Naive thymus-derived CD4-positive, alpha-beta T cell (primary cell): ENCODE measurements around the gene KIF16B. TPM values are rescaled to one million over a fixed set of nuclear protein-coding genes. Genes with fewer than 3 reads are reported as not detected.
A peak's percentile ranks its signal among the peaks of the same experiment; 100 is the strongest.

Experiments
- ATAC-seq: fragments of 150-1000 bp; cut with Tn5 transposase; 2 replicates; pipeline ENCODE4 v1.10.0; 2021; ENCODE audit warnings: mild to moderate bottlenecking, moderate library complexity
- CTCF ChIA-PET: fragments of 350-600 bp; sonication (Branson Sonifier 250); formaldehyde crosslinking; loops from one replicate; lab custom pipeline; 2021; ENCODE audit warnings: antibody characterized with exemption; lab: Charles Lee
- POLR2A ChIA-PET: fragments of 350-600 bp; sonication (Branson Sonifier 250); formaldehyde crosslinking; loops from one replicate; lab custom pipeline; 2021; ENCODE audit warnings: antibody characterized with exemption, inconsistent platforms; lab: Charles Lee
- DNase-seq, 9 donors: peaks; one replicate each; pipeline versions ENCODE4 v3.0.0 to v3.0.0-alpha.2; 2020 to 2022; ENCODE audit warnings: mixed read lengths in 1 of 9
- H3K27ac ChIP-seq: one replicate; pipeline ENCODE4 v1.7.0; 2013; ENCODE audit warnings: mild to moderate bottlenecking, low read depth, low read length, moderate library complexity
- H3K27me3 ChIP-seq, 2 donors: one replicate each; pipeline ENCODE4 v1.7.0; 2013; ENCODE audit warnings: low read length in 2 of 2, mild to moderate bottlenecking in 2 of 2, moderate library complexity in 2 of 2; ENCODE audit not compliant: control insufficient read depth in 2 of 2, insufficient read depth in 2 of 2
- H3K36me3 ChIP-seq, 3 experiments: 1 replicate in 2 of 3; 2 replicates in 1 of 3; pipeline ENCODE4 v1.7.0; 2013; ENCODE audit warnings: low read length in 3 of 3, mild to moderate bottlenecking in 3 of 3, moderate library complexity in 1 of 3; ENCODE audit not compliant: insufficient read depth in 3 of 3, control insufficient read depth in 2 of 3
- H3K4me1 ChIP-seq, 2 donors: one replicate each; pipeline ENCODE4 v1.7.0; 2013; ENCODE audit warnings: low read length in 2 of 2, mild to moderate bottlenecking in 2 of 2, moderate library complexity in 1 of 2; ENCODE audit not compliant: control insufficient read depth in 2 of 2, insufficient read depth in 2 of 2
- H3K4me3 ChIP-seq: 2 replicates; pipeline ENCODE4 v1.7.0; 2013; ENCODE audit warnings: mild to moderate bottlenecking, low read length
- H3K9me3 ChIP-seq, 3 experiments: 1 replicate in 2 of 3; 2 replicates in 1 of 3; pipeline ENCODE4 v1.7.0; 2013; ENCODE audit warnings: low read length in 3 of 3; ENCODE audit not compliant: control insufficient read depth in 2 of 3
- H3K27ac Mint-ChIP-seq, 9 donors: one replicate each; pipeline ENCODE4 v1.8.0; 2020 to 2022; ENCODE audit warnings: mixed read lengths in 9 of 9, mild to moderate bottlenecking in 8 of 9, moderate library complexity in 5 of 9, inconsistent platforms in 2 of 9
- H3K27me3 Mint-ChIP-seq, 5 donors: one replicate each; pipeline ENCODE4 v1.8.0; 2021 to 2022; ENCODE audit warnings: mixed read lengths in 5 of 5, mild to moderate bottlenecking in 1 of 5
- H3K36me3 Mint-ChIP-seq, 5 donors: one replicate each; pipeline ENCODE4 v1.8.0; 2020 to 2022; ENCODE audit warnings: mixed read lengths in 5 of 5, mild to moderate bottlenecking in 3 of 5, inconsistent platforms in 1 of 5
- H3K4me1 Mint-ChIP-seq, 7 donors: one replicate each; pipeline ENCODE4 v1.8.0; 2020 to 2022; ENCODE audit warnings: mixed read lengths in 7 of 7, mild to moderate bottlenecking in 3 of 7, inconsistent platforms in 1 of 7
- H3K4me3 Mint-ChIP-seq, 10 donors: one replicate each; pipeline ENCODE4 v1.8.0; 2020 to 2022; ENCODE audit warnings: mild to moderate bottlenecking in 10 of 10, mixed read lengths in 10 of 10, moderate library complexity in 6 of 10, inconsistent platforms in 2 of 10
- H3K9me3 Mint-ChIP-seq, 11 donors: one replicate each; pipeline ENCODE4 v1.8.0; 2020 to 2022; ENCODE audit warnings: mixed read lengths in 11 of 11, mild to moderate bottlenecking in 4 of 11, inconsistent platforms in 1 of 11, moderate library complexity in 1 of 11
- intact Hi-C, 2 donors: fragments of 100-400 bp; cut with micrococcal nuclease; formaldehyde crosslinking; loops; one replicate each; pipeline ENCODE4 v1.15.1; 2023
- polyA plus RNA-seq, 2 donors: library from polyadenylated mRNA; unstranded; fragments of 300-500 nt; fragmentation: Illumina TruSeq; gene quantifications; one replicate each; pipeline ENCODE4 v1.2.3, GENCODE V29; 2021
- total RNA-seq, 6 experiments: library from RNA in 5 of 6; stranded (reverse) in 5 of 6; gene quantifications; 1 replicate in 5 of 6; 2 replicates in 1 of 6; pipeline ENCODE4 v1.2.3 and lab custom pipeline; 2021 to 2026

Gene KIF16B
- total and polyA plus RNA-seq, 7 experiments from 2014 or later: 6.0 to 13.7 (median 10.3) TPM

- Mint-ChIP-seq H3K36me3 (peaks cover 0 to 39% (median 10%) of the 10 kb centered on the region in 5 donors), H3K4me1 (peaks cover 0 to 12% (median 3%) of the 10 kb centered on the region in 7 donors), H3K4me3 (no peak overlapping the region), H3K9me3 (no peaks in the 10 kb centered on the region), H3K27me3 (no peaks in the 10 kb centered on the region), H3K27ac (no peak overlapping the region)
- Histone ChIP-seq H3K36me3 (peaks cover 0 to 7% (median 0%) of the 10 kb centered on the region in 3 experiments), H3K4me3 (no peak overlapping the region), H3K27ac (no peak overlapping the region), H3K9me3 (no peaks in the 10 kb centered on the region), H3K27me3 (no peaks in the 10 kb centered on the region), H3K4me1 (no peaks in the 10 kb centered on the region)
- DNase-seq (no peak), ATAC-seq (no peak)
- intact Hi-C loops: no loop called here
- CTCF ChIA-PET: no interaction called here
- POLR2A ChIA-PET: no interaction called here
Measured at GRCh38 chr20:16515046-16515445, 58.2 kb downstream of the KIF16B start.

DNA sequence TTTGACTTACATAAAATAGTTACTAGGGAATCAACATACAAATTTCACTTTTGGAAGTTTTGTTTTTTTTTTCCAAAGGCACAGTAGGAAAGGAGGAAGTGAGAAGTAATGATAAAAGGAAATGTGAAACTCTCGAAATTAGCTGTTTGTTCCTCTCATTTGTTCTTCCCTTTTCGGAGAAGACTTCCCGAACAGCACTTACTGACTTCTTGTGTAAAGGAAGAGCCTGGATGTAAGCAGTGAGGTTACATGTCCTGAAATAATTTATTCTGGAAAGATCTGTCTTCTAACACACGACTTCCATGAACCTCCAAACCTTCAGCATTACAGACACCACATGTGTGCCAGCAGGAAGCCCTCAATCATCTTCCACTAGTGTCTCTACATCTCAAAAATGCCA is 59.1 kb downstream of the KIF16B start:
- Histone ChIP-seq H3K9me3 (no peaks in the 10 kb centered on the region), H3K4me3 (no peak overlapping the region), H3K4me1 (no peaks in the 10 kb centered on the region), H3K36me3 (peaks cover 0 to 7% (median 0%) of the 10 kb centered on the region in 3 experiments), H3K27ac (no peak overlapping the region), H3K27me3 (no peaks in the 10 kb centered on the region)
- H3K4me1 Mint-ChIP-seq: peaks cover 0 to 8% (median 3%) of the 10 kb centered on the region in 7 donors
- no peak overlapping the region for H3K27ac Mint-ChIP-seq
- H3K27me3 Mint-ChIP-seq: no peaks in the 10 kb centered on the region
- DNase-seq (no peak), ATAC-seq (no peak)
- H3K4me3 Mint-ChIP-seq: no peak overlapping the region
- ChIA-PET POLR2A (no interaction called here), CTCF (no interaction called here)
- H3K36me3 Mint-ChIP-seq: peaks cover 0 to 42% (median 12%) of the 10 kb centered on the region in 5 donors
- intact Hi-C loops: no loop called here
- no peaks in the 10 kb centered on the region for H3K9me3 Mint-ChIP-seq

GRCh38 chr20:16505894-16506293 is 67.4 kb downstream of the KIF16B start:
- Histone ChIP-seq H3K9me3 (no peaks in the 10 kb centered on the region), H3K36me3 (peaks cover 0 to 30% (median 7%) of the 10 kb centered on the region in 3 experiments), H3K4me3 (no peak overlapping the region), H3K4me1 (no peaks in the 10 kb centered on the region), H3K27me3 (no peaks in the 10 kb centered on the region), H3K27ac (no peak overlapping the region)
- CTCF ChIA-PET: no interaction called here
- intact Hi-C loops: no loop called here
- Mint-ChIP-seq H3K4me3 (no peak overlapping the region), H3K27ac (no peak overlapping the region), H3K9me3 (no peaks in the 10 kb centered on the region), H3K27me3 (no peaks in the 10 kb centered on the region), H3K4me1 (peaks cover 0 to 5% (median 0%) of the 10 kb centered on the region in 7 donors), H3K36me3 (peaks cover 8 to 66% (median 52%) of the 10 kb centered on the region in 5 donors)
- DNase-seq (no peak), ATAC-seq (no peak)
- POLR2A ChIA-PET: no interaction called here

DNA sequence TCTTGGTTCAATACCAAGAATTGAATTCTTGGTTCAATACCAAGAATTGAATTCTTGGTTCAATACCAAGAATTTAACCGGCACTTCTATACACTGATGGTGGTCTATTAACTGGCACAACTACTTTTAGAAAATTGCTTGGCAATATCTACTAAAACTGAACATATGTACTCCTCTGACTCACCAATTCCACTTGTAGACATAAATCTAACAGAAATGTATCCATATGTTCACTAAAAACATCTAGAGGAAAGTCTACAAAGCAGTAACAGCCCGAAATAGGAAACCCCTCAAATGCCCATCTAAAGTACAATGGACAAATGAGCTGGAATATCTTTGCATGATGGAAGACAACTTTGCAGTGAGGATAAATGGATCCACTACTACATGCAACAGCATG is 71.9 kb downstream of the KIF16B start:
- DNase-seq (no peak), ATAC-seq (no peak)
- peaks cover 0 to 17% (median 7%) of the 10 kb centered on the region in 3 experiments for H3K36me3 ChIP-seq
- peak overlapping the region in 1 of 10 donors; percentile 29 for H3K4me3 Mint-ChIP-seq
- ChIA-PET CTCF (no interaction called here), POLR2A (no interaction called here)
- H3K4me1 Mint-ChIP-seq: peaks cover 0 to 13% (median 0%) of the 10 kb centered on the region in 7 donors
- no peaks in the 10 kb centered on the region for H3K9me3 ChIP-seq
- no peaks in the 10 kb centered on the region for H3K9me3 Mint-ChIP-seq
- H3K27me3 ChIP-seq: no peaks in the 10 kb centered on the region
- H3K27ac Mint-ChIP-seq: peak overlapping the region in 1 of 9 donors; percentile 51
- H3K27me3 Mint-ChIP-seq: no peaks in the 10 kb centered on the region
- H3K27ac ChIP-seq: no peak overlapping the region
- H3K4me1 ChIP-seq: no peaks in the 10 kb centered on the region
- intact Hi-C loops: no loop called here
- no peak overlapping the region for H3K4me3 ChIP-seq
- H3K36me3 Mint-ChIP-seq: peaks cover 15 to 74% (median 53%) of the 10 kb centered on the region in 5 donors

DNA sequence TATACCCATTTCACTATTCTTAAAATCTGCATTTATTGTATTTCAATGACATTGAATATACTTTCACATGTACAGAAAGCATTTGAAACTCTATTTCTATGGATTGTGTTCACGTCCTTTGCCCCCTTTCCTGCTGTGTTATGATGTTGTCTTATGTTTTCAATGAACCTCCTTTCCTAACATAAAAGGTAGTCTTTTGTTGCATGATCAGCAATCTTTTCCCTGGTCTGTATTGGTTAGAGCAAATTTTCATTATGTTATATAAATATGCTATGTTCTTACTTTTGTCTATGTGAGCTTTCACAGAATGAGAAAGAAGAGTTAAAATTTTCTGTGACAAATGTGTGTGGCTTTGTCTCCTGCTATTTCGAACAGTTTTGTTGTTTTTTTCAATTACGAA is 73.1 kb downstream of the KIF16B start:
- H3K36me3 ChIP-seq: peaks cover 0 to 10% (median 0%) of the 10 kb centered on the region in 3 experiments
- no peaks in the 10 kb centered on the region for H3K9me3 ChIP-seq
- no peak overlapping the region for H3K27ac ChIP-seq
- POLR2A ChIA-PET: no interaction called here
- peaks cover 0 to 13% (median 0%) of the 10 kb centered on the region in 7 donors for H3K4me1 Mint-ChIP-seq
- CTCF ChIA-PET: interaction anchor here (0.6 kb wide), 1 partner anchor 980 kb away, joined by 3 read pairs; no protein-coding TSS in a partner anchor
- no peak overlapping the region for H3K4me3 ChIP-seq
- peaks cover 15 to 73% (median 44%) of the 10 kb centered on the region in 5 donors for H3K36me3 Mint-ChIP-seq
- DNase-seq (no peak), ATAC-seq (no peak)
- H3K27ac Mint-ChIP-seq: no peak overlapping the region
- H3K4me1 ChIP-seq: no peaks in the 10 kb centered on the region
- H3K27me3 Mint-ChIP-seq: no peaks in the 10 kb centered on the region
- no peak overlapping the region for H3K4me3 Mint-ChIP-seq
- no peaks in the 10 kb centered on the region for H3K27me3 ChIP-seq
- intact Hi-C loops: no loop called here
- no peaks in the 10 kb centered on the region for H3K9me3 Mint-ChIP-seq

- Mint-ChIP-seq H3K36me3 (peaks cover 15 to 68% (median 34%) of the 10 kb centered on the region in 5 donors), H3K4me1 (peaks cover 0 to 13% (median 0%) of the 10 kb centered on the region in 7 donors), H3K27me3 (no peaks in the 10 kb centered on the region), H3K4me3 (no peak overlapping the region), H3K27ac (no peak overlapping the region), H3K9me3 (no peaks in the 10 kb centered on the region)
- no peak for DNase-seq
- Histone ChIP-seq H3K36me3 (peaks cover 0 to under 1% (median 0%) of the 10 kb centered on the region in 3 experiments), H3K27ac (no peak overlapping the region), H3K27me3 (no peaks in the 10 kb centered on the region), H3K9me3 (no peaks in the 10 kb centered on the region), H3K4me3 (no peak overlapping the region), H3K4me1 (no peaks in the 10 kb centered on the region)
- POLR2A ChIA-PET: no interaction called here
- no peak for ATAC-seq
- intact Hi-C loops: no loop called here
- CTCF ChIA-PET: no interaction called here
Measured at GRCh38 chr20:16498526-16499253, 74.6 kb downstream of the KIF16B start.

- Mint-ChIP-seq H3K27me3 (no peaks in the 10 kb centered on the region), H3K4me1 (peaks cover 0 to 13% (median 0%) of the 10 kb centered on the region in 7 donors), H3K27ac (no peak overlapping the region), H3K36me3 (peaks cover 10 to 68% (median 31%) of the 10 kb centered on the region in 5 donors), H3K9me3 (no peaks in the 10 kb centered on the region), H3K4me3 (no peak overlapping the region)
- Histone ChIP-seq H3K27me3 (no peaks in the 10 kb centered on the region), H3K4me3 (no peak overlapping the region), H3K4me1 (no peaks in the 10 kb centered on the region), H3K36me3 (no peaks in the 10 kb centered on the region), H3K27ac (no peak overlapping the region), H3K9me3 (no peaks in the 10 kb centered on the region)
- ChIA-PET CTCF (no interaction called here), POLR2A (no interaction called here)
- DNase-seq (no peak), ATAC-seq (no peak)
- intact Hi-C loops: no loop called here
Measured at GRCh38 chr20:16497896-16498295, 75.4 kb downstream of the KIF16B start.
